Measurements from ENCODE around the gene FANCC. TPM values are rescaled to one million over a fixed set of nuclear protein-coding genes. Genes with fewer than 3 reads are reported as not detected.

The FANCC gene
- total RNA-seq, 1 experiment from 2014 or later = 25.3 TPM

- BruUV-seq (replicated peaks) = no TSS peak
- Histone ChIP-seq H3K27ac (ENCODE audit: low read depth, low read length, poor library complexity, severe bottlenecking) (no peak overlapping the region), H3K4me3 (ENCODE audit: low read depth, low read length, poor library complexity, severe bottlenecking) (no peak overlapping the region), H3K9me3 (ENCODE audit: low read depth, low read length, poor library complexity, severe bottlenecking) (no peaks in the 10 kb centered on the region), H3K36me3 (ENCODE audit: insufficient read depth, low read length, poor library complexity, severe bottlenecking) (no peaks in the 10 kb centered on the region), H3K27me3 (replicated peaks; ENCODE audit: insufficient read depth, low read depth, low read length, poor library complexity) (no peaks in the 10 kb centered on the region), H3K4me1 (ENCODE audit: insufficient read depth, low read length, poor library complexity, severe bottlenecking) (peaks cover 5% of the 10 kb centered on the region)
- peak; percentile 78 for DNase-seq (ENCODE audit: low spot score)
- TF ChIP-seq CTCF (conservative IDR thresholded peaks at IDR 0.05; ENCODE audit: low read depth, low read length) = peak; percentile 91
- TF ChIP-seq EZH2 (IDR thresholded peaks at IDR 0.05; ENCODE audit: borderline replicate concordance, low read depth, low read length, poor library complexity, severe bottlenecking) = no peak
- intact Hi-C loops (cut with micrococcal nuclease; ENCODE audit: unreplicated experiment) = loop anchor here (1.0 to 5.0 kb wide), 2 partner anchors 450 to 464 kb away; no protein-coding TSS in a partner anchor
- CTCF ChIA-PET = interaction anchor here (0.6 to 2.4 kb wide), 10 partner anchors 18 to 494 kb away, joined by 3 to 27 read pairs (median 4); no protein-coding TSS in a partner anchor
- POLR2A ChIA-PET (ENCODE audit: low non-redundant PET) = no interaction called here
Observed at GRCh38 chr9:95131023-95131943, 186.2 kb downstream of the FANCC start.

- TF ChIP-seq CTCF (conservative IDR thresholded peaks at IDR 0.05; ENCODE audit: low read depth, low read length) = no peak
- peaks cover 5% of the 10 kb centered on the region for H3K4me1 ChIP-seq (ENCODE audit: insufficient read depth, low read length, poor library complexity, severe bottlenecking)
- DNase-seq (ENCODE audit: low spot score) = no peak
- H3K4me3 ChIP-seq (ENCODE audit: low read depth, low read length, poor library complexity, severe bottlenecking) = no peak overlapping the region
- no peaks in the 10 kb centered on the region for H3K36me3 ChIP-seq (ENCODE audit: insufficient read depth, low read length, poor library complexity, severe bottlenecking)
- H3K27ac ChIP-seq (ENCODE audit: low read depth, low read length, poor library complexity, severe bottlenecking) = no peak overlapping the region
- intact Hi-C loops (cut with micrococcal nuclease; ENCODE audit: unreplicated experiment) = loop anchor here (5.0 kb wide), 1 partner anchor 463 kb away; no protein-coding TSS in a partner anchor
- no TSS peak for BruUV-seq (replicated peaks)
- no peaks in the 10 kb centered on the region for H3K27me3 ChIP-seq (replicated peaks; ENCODE audit: insufficient read depth, low read depth, low read length, poor library complexity)
- CTCF ChIA-PET = interaction anchor here (1.0 to 2.4 kb wide), 4 partner anchors 37 to 461 kb away, joined by 3 to 27 read pairs (median 5); no protein-coding TSS in a partner anchor
- H3K9me3 ChIP-seq (ENCODE audit: low read depth, low read length, poor library complexity, severe bottlenecking) = no peaks in the 10 kb centered on the region
- POLR2A ChIA-PET (ENCODE audit: low non-redundant PET) = no interaction called here
Observed at GRCh38 chr9:95130484-95130883, 187.0 kb downstream of the FANCC start.

GRCh38 chr9:95129476-95130291, 187.8 kb downstream of the FANCC start:
- H3K36me3 ChIP-seq (ENCODE audit: insufficient read depth, low read length, poor library complexity, severe bottlenecking) = no peaks in the 10 kb centered on the region
- no peak overlapping the region for H3K27ac ChIP-seq (ENCODE audit: low read depth, low read length, poor library complexity, severe bottlenecking)
- intact Hi-C loops (cut with micrococcal nuclease; ENCODE audit: unreplicated experiment) = loop anchor here (5.0 kb wide), 1 partner anchor 462 kb away; no protein-coding TSS in a partner anchor
- no peak for DNase-seq (ENCODE audit: low spot score)
- BruUV-seq (replicated peaks) = no TSS peak
- no peak for TF ChIP-seq CTCF (conservative IDR thresholded peaks at IDR 0.05; ENCODE audit: low read depth, low read length)
- no peak for TF ChIP-seq EZH2 (IDR thresholded peaks at IDR 0.05; ENCODE audit: borderline replicate concordance, low read depth, low read length, poor library complexity, severe bottlenecking)
- ChIA-PET CTCF (interaction anchor here (0.6 to 2.4 kb wide), 4 partner anchors 20 to 548 kb away, joined by 3 to 27 read pairs (median 3); no protein-coding TSS in a partner anchor), POLR2A (ENCODE audit: low non-redundant PET) (no interaction called here)
- no peaks in the 10 kb centered on the region for H3K9me3 ChIP-seq (ENCODE audit: low read depth, low read length, poor library complexity, severe bottlenecking)
- H3K4me1 ChIP-seq (ENCODE audit: insufficient read depth, low read length, poor library complexity, severe bottlenecking) = peaks cover 5% of the 10 kb centered on the region
- no peaks in the 10 kb centered on the region for H3K27me3 ChIP-seq (replicated peaks; ENCODE audit: insufficient read depth, low read depth, low read length, poor library complexity)
- no peak overlapping the region for H3K4me3 ChIP-seq (ENCODE audit: low read depth, low read length, poor library complexity, severe bottlenecking)
